HepG2 (cell line): Measurements from ENCODE around the gene THOC7. TPM values are rescaled to one million over a fixed set of nuclear protein-coding genes. Genes with fewer than 3 reads are reported as not detected.
A peak's percentile ranks its signal among the peaks of the same experiment; 100 is the strongest.

ENCODE experiments used
- ATAC-seq: fragments of 200-7000 bp; cut with Tn5 transposase; 3 replicates; pipeline ENCODE4 v1.9.1; 2020; ENCODE audit warnings: mild to moderate bottlenecking, moderate library complexity
- BruUV-seq: library from RNA; stranded (reverse); fragments of 400-500 nt; replicated peaks from 2 replicates; lab custom pipeline; 2021; lab: Mats Ljungman, UMichigan
- CTCF ChIA-PET: fragments of 300-600 bp; formaldehyde crosslinking; extraction: SDS; loops from one replicate; lab custom pipeline; 2021; ENCODE audit warnings: low total read pairs, inconsistent platforms, low intra/inter-chr PET ratio; lab: Yijun Ruan, JAX
- POLR2A ChIA-PET: fragments of 350-600 bp; sonication (Branson Sonifier 250); formaldehyde crosslinking; loops from one replicate; lab custom pipeline; 2020; ENCODE audit warnings: antibody characterized with exemption, inconsistent platforms; lab: Yijun Ruan, JAX
- DNase-seq: peaks from one replicate; pipeline ENCODE4 v3.0.0-alpha.2; 2015; ENCODE audit warnings: low spot score
- FAIRE-seq: peaks from 3 replicates; lab custom pipeline; 2011; peaks lifted over from hg19 to GRCh38; lab: Jason Lieb, UNC
- H2AFZ ChIP-seq: one replicate; pipeline ENCODE4 v1.6.1; 2011; ENCODE audit warnings: low read length, inconsistent platforms
- H3K27ac ChIP-seq: fragments of 300-600 bp; 3 replicates; pipeline ENCODE4 v1.8.0; 2011; ENCODE audit warnings: mixed run types, mild to moderate bottlenecking, mixed read lengths, low read length, inconsistent platforms; ENCODE audit not compliant: insufficient read depth; ENCODE audit errors: extremely low read length
- H3K27me3 ChIP-seq, 2 experiments: fragments of 200-600 bp in 1 of 2; 2 replicates in 1 of 2; 3 replicates in 1 of 2; pipeline versions ENCODE4 v1.6.0 to v1.8.0; 2011; ENCODE audit warnings: low read length in 2 of 2, mild to moderate bottlenecking in 2 of 2, moderate library complexity in 2 of 2, inconsistent platforms in 1 of 2; ENCODE audit not compliant: insufficient read depth in 2 of 2, control insufficient read depth in 1 of 2
- H3K36me3 ChIP-seq, 2 experiments: fragments of 200-600 bp in 1 of 2; replicated peaks in 1 of 2; 2 replicates in 1 of 2; 3 replicates in 1 of 2; pipeline versions ENCODE4 v1.5.1 to v1.8.0; 2011; ENCODE audit warnings: low read length in 2 of 2, inconsistent platforms in 1 of 2; ENCODE audit not compliant: insufficient read depth in 2 of 2, control insufficient read depth in 1 of 2
- H3K4me1 ChIP-seq: 2 replicates; pipeline ENCODE4 v1.5.1; 2012; ENCODE audit warnings: low read length, inconsistent platforms; ENCODE audit not compliant: insufficient read depth
- H3K4me2 ChIP-seq: 2 replicates; pipeline ENCODE4 v1.6.0; 2011; ENCODE audit warnings: low read depth, low read length, inconsistent platforms
- H3K4me3 ChIP-seq, 3 experiments: fragments of 200-600 bp in 1 of 3; sonication (generic), shearing (Covaris generic) in 1 of 3; replicated peaks in 1 of 3; 2 replicates each; pipeline ENCODE4 v1.5.1; 2011 to 2016; ENCODE audit warnings: low read length in 3 of 3, inconsistent platforms in 2 of 3, low read depth in 2 of 3, mild to moderate bottlenecking in 2 of 3, control low read depth in 1 of 3, mixed read lengths in 1 of 3; ENCODE audit not compliant: insufficient read depth in 1 of 3
- H3K79me2 ChIP-seq: one replicate; pipeline ENCODE4 v1.6.1; 2011; ENCODE audit warnings: low read length, inconsistent platforms; ENCODE audit not compliant: insufficient read depth
- H3K9ac ChIP-seq: 2 replicates; pipeline ENCODE4 v1.6.0; 2011; ENCODE audit warnings: mild to moderate bottlenecking, low read depth, low read length, inconsistent platforms; ENCODE audit not compliant: insufficient read depth
- H3K9me3 ChIP-seq: 2 replicates; pipeline ENCODE4 v1.5.1; 2012; ENCODE audit warnings: mild to moderate bottlenecking, low read length
- H4K20me1 ChIP-seq: 2 replicates; pipeline ENCODE4 v1.6.0; 2011; ENCODE audit warnings: inconsistent platforms, mild to moderate bottlenecking, low read length, moderate library complexity; ENCODE audit not compliant: insufficient read depth
- DNMT3B ChIP-seq: conservative IDR thresholded peaks from 2 replicates; pipeline ENCODE4 v1.6.1; 2016; ENCODE audit warnings: missing biosample characterization, control low read depth
- EED ChIP-seq: sonication (generic); formaldehyde crosslinking; IDR thresholded peaks from 2 replicates; pipeline ENCODE4 v1.5.0; 2020; ENCODE audit warnings: mild to moderate bottlenecking, missing genetic modification reagents
- PHF20 ChIP-seq: sonication (generic); formaldehyde crosslinking; IDR thresholded peaks from 2 replicates; pipeline ENCODE4 v1.5.0; 2020; ENCODE audit warnings: mild to moderate bottlenecking, missing genetic modification reagents
- POLR2AphosphoS5 ChIP-seq: IDR thresholded peaks from 2 replicates; pipeline ENCODE4 v1.6.1; 2012; ENCODE audit warnings: low read depth, low read length
- RAD21 ChIP-seq: fragments of 450-650 bp; formaldehyde crosslinking; IDR thresholded peaks from 2 replicates; pipeline ENCODE4 v1.5.0; 2020; ENCODE audit warnings: mild to moderate bottlenecking
- REL ChIP-seq: sonication (generic); formaldehyde crosslinking; conservative IDR thresholded peaks from 2 replicates; pipeline ENCODE4 v1.8.0; 2022; ENCODE audit warnings: mild to moderate bottlenecking, missing genetic modification reagents, moderate library complexity
- SALL1 ChIP-seq: sonication (generic); formaldehyde crosslinking; IDR thresholded peaks from 2 replicates; pipeline ENCODE4 v1.8.0; 2022; ENCODE audit warnings: mild to moderate bottlenecking, missing genetic modification reagents
- SATB2 ChIP-seq: sonication (generic); formaldehyde crosslinking; IDR thresholded peaks from 2 replicates; pipeline ENCODE4 v1.5.0; 2020; ENCODE audit warnings: missing genetic modification reagents
- TAF15 ChIP-seq: fragments of 200-400 bp; formaldehyde crosslinking; IDR thresholded peaks from one replicate; pipeline ENCODE4 v1.6.1; 2018; ENCODE audit warnings: mild to moderate bottlenecking, low read depth, low read length; ENCODE audit not compliant: poor library complexity, severe bottlenecking
- ZNF124 ChIP-seq: sonication (generic); formaldehyde crosslinking; IDR thresholded peaks from 2 replicates; pipeline ENCODE4 v1.4.0; 2020; ENCODE audit warnings: missing genetic modification reagents
- ZNF33B ChIP-seq: sonication (generic); formaldehyde crosslinking; IDR thresholded peaks from 2 replicates; pipeline ENCODE4 v1.5.1; 2020; ENCODE audit warnings: mild to moderate bottlenecking, missing genetic modification reagents
- ZNF660 ChIP-seq: sonication (generic); formaldehyde crosslinking; IDR thresholded peaks from 2 replicates; pipeline ENCODE4 v1.5.1; 2020; ENCODE audit warnings: mild to moderate bottlenecking, low read depth, missing genetic modification reagents, borderline replicate concordance
- ZSCAN29 ChIP-seq: sonication (generic); formaldehyde crosslinking; conservative IDR thresholded peaks from 2 replicates; pipeline ENCODE4 v1.4.0; 2020; ENCODE audit warnings: mild to moderate bottlenecking, missing genetic modification reagents
- WGBS: methylation state at CpG from one replicate; pipeline ENCODE4 v1.1.6; 2017; ENCODE audit warnings: low lambda C conversion rate; 5-methylcytosine and 5-hydroxymethylcytosine counted together
- in situ Hi-C: cut with HindIII; loops from 2 replicates; pipeline ENCODE4 v1.10.0; 2017; ENCODE audit warnings: low pct_unique_long_range_greater_than_20kb; ENCODE audit not compliant: extremely low pct_ligation_motif_present
- intact Hi-C: fragments of 100-400 bp; cut with micrococcal nuclease; formaldehyde crosslinking; loops from one replicate; pipeline ENCODE4 v1.10.0; 2022; ENCODE audit not compliant: unreplicated experiment
- polyA plus RNA-seq, 8 experiments: library from polyadenylated mRNA; depleted of rRNA in 3 of 8; stranded (reverse) in 7 of 8; unstranded in 1 of 8; fragments of >200 nt; fragmentation: Illumina TruSeq in 4 of 8; extraction: Trizol in 4 of 8; gene quantifications; 2 replicates each; pipeline versions ENCODE4 v1.2.1 to v1.2.3, GENCODE V29; 2011 to 2016; ENCODE audit warnings: low read depth in 4 of 8, missing spikeins in 1 of 8, mixed read lengths in 1 of 8; ENCODE audit not compliant: insufficient read depth in 1 of 8
- total RNA-seq, 5 experiments: library from RNA; depleted of rRNA; stranded (reverse); fragments of >200 nt; fragmentation: Illumina TruSeq; extraction: Trizol; gene quantifications; 2 replicates each; pipeline ENCODE4 v1.2.3, GENCODE V29; 2016; ENCODE audit warnings: low read depth in 1 of 5
- TF ChIP-seq, protein P1 (sequence below): sonication (generic); formaldehyde crosslinking; IDR thresholded peaks from 2 replicates; pipeline ENCODE4 v1.8.0; 2023; ENCODE audit warnings: mild to moderate bottlenecking, missing genetic modification reagents
- TF ChIP-seq, protein P2 (sequence below): sonication (generic); formaldehyde crosslinking; conservative IDR thresholded peaks from 2 replicates; pipeline ENCODE4 v1.4.0; 2020; ENCODE audit warnings: missing genetic modification reagents
- TF ChIP-seq, protein P3 (sequence below): IDR thresholded peaks from 2 replicates; pipeline ENCODE4 v1.6.1; 2016; ENCODE audit warnings: low read depth, control low read depth

Gene THOC7
- total and polyA plus RNA-seq, 2 of the 13 experiments (the other 11 are each of a cell fraction or from before 2014, with no cell fraction given), result 32.8 to 63.5 TPM

GRCh38 chr3:63862804-63863149, 828 bp downstream of the THOC7 start:
- peaks cover 46% of the 10 kb centered on the region for H3K4me1 ChIP-seq
- DNase-seq (peak; percentile 7), ATAC-seq (peak; percentile 37; the same call in 2 of the 3 replicates), FAIRE-seq (no peak)
- no peaks in the 10 kb centered on the region; a peak in 1 of 5 replicates for H3K36me3 ChIP-seq
- H3K27me3 ChIP-seq, result no peaks in the 10 kb centered on the region; a peak in 1 of 5 replicates
- H3K4me3 ChIP-seq, result peak overlapping the region; percentile 89 to 93 (median 93)
- H2AFZ ChIP-seq, result no peak overlapping the region
- no TSS peak for BruUV-seq
- H3K27ac ChIP-seq, result peak overlapping the region; percentile 94
- ChIA-PET CTCF (no interaction called here), POLR2A (interaction anchor here (1.8 kb wide), 1 partner anchor 49 kb away, joined by 5 read pairs; no protein-coding TSS in a partner anchor)
- in situ Hi-C loops (loop anchor here (10.0 kb wide), 1 partner anchor 52 kb away; the partner anchor contains the start of gene SCAANT1), intact Hi-C loops (no loop called here)
- TF ChIP-seq REL (CRISPR knock-in tag) (no peak), POLR2AphosphoS5 (0 out of 2 replicates have a peak, but pooled peaks have one; percentile 4), PHF20 (CRISPR knock-in tag) (no peak), RAD21 (CRISPR knock-in tag) (no peak), ZNF660 (CRISPR knock-in tag) (0 out of 2 replicates have a peak, but pooled peaks have one; percentile 0)
- TF ChIP-seq, protein P1, sequence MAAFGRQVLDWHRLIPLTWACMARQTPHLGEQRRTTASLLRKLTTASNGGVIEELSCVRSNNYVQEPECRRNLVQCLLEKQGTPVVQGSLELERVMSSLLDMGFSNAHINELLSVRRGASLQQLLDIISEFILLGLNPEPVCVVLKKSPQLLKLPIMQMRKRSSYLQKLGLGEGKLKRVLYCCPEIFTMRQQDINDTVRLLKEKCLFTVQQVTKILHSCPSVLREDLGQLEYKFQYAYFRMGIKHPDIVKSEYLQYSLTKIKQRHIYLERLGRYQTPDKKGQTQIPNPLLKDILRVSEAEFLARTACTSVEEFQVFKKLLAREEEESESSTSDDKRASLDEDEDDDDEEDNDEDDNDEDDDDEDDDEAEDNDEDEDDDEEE (CRISPR knock-in tag), result peak; percentile 53; the same call in 1 of the 2 replicates
- peaks cover 40% of the 10 kb centered on the region for H3K79me2 ChIP-seq
- H3K4me2 ChIP-seq, result peak overlapping the region; percentile 91
- WGBS, result 4% methylated on average over 5 of the region's 5 CpGs
- H4K20me1 ChIP-seq, result no peaks in the 10 kb centered on the region
- H3K9me3 ChIP-seq, result no peaks in the 10 kb centered on the region
- H3K9ac ChIP-seq, result peak overlapping the region; percentile 98

- CTCF ChIA-PET, result no interaction called here
- intact Hi-C loops, result no loop called here
- no peak for TF ChIP-seq TAF15
- TF ChIP-seq DNMT3B (CRISPR knock-in tag), result no peak
- no peak for TF ChIP-seq EED (CRISPR knock-in tag)
- no peak for TF ChIP-seq ZNF33B (CRISPR knock-in tag)
- no peak for TF ChIP-seq ZNF124 (CRISPR knock-in tag)
- no peak for TF ChIP-seq ZSCAN29 (CRISPR knock-in tag)
- TF ChIP-seq SATB2 (CRISPR knock-in tag), result no peak
- TF ChIP-seq, protein P2, sequence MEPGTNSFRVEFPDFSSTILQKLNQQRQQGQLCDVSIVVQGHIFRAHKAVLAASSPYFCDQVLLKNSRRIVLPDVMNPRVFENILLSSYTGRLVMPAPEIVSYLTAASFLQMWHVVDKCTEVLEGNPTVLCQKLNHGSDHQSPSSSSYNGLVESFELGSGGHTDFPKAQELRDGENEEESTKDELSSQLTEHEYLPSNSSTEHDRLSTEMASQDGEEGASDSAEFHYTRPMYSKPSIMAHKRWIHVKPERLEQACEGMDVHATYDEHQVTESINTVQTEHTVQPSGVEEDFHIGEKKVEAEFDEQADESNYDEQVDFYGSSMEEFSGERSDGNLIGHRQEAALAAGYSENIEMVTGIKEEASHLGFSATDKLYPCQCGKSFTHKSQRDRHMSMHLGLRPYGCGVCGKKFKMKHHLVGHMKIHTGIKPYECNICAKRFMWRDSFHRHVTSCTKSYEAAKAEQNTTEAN (CRISPR knock-in tag), result no peak
- TF ChIP-seq SALL1 (CRISPR knock-in tag), result no peak
- TF ChIP-seq, protein P3, sequence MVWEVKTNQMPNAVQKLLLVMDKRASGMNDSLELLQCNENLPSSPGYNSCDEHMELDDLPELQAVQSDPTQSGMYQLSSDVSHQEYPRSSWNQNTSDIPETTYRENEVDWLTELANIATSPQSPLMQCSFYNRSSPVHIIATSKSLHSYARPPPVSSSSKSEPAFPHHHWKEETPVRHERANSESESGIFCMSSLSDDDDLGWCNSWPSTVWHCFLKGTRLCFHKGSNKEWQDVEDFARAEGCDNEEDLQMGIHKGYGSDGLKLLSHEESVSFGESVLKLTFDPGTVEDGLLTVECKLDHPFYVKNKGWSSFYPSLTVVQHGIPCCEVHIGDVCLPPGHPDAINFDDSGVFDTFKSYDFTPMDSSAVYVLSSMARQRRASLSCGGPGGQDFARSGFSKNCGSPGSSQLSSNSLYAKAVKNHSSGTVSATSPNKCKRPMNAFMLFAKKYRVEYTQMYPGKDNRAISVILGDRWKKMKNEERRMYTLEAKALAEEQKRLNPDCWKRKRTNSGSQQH, result no peak
Observed at GRCh38 chr3:63861306-63861705, 2.3 kb downstream of the THOC7 start.

More at GRCh38 chr3:63861306-63861705, 2.3 kb downstream of the THOC7 start:
- peaks cover 44% of the 10 kb centered on the region for H3K4me1 ChIP-seq
- H3K9me3 ChIP-seq, result no peaks in the 10 kb centered on the region
- POLR2A ChIA-PET, result interaction anchor here (1.8 kb wide), 1 partner anchor 50 kb away, joined by 5 read pairs; no protein-coding TSS in a partner anchor
- H4K20me1 ChIP-seq, result no peaks in the 10 kb centered on the region
- peaks cover 38% of the 10 kb centered on the region for H3K79me2 ChIP-seq
- 96% methylated on average over 5 of the region's 5 CpGs for WGBS
- ATAC-seq, result no peak
- in situ Hi-C loops, result loop anchor here (10.0 kb wide), 1 partner anchor 53 kb away; the partner anchor contains the start of gene SCAANT1
- H3K4me2 ChIP-seq, result 0 out of 2 replicates have a peak overlapping the region, but pooled peaks have one; percentile 91
- no peak overlapping the region for H2AFZ ChIP-seq
- H3K27me3 ChIP-seq, result no peaks in the 10 kb centered on the region; a peak in 1 of 5 replicates
- DNase-seq, result no peak
- no peak overlapping the region for H3K27ac ChIP-seq
- FAIRE-seq, result no peak
- no peaks in the 10 kb centered on the region for H3K36me3 ChIP-seq
- no peak overlapping the region for H3K4me3 ChIP-seq
- BruUV-seq, result no TSS peak
- no peak overlapping the region for H3K9ac ChIP-seq
